ENCODE results near the gene AKAP1.

AKAP1 gene

DNA sequence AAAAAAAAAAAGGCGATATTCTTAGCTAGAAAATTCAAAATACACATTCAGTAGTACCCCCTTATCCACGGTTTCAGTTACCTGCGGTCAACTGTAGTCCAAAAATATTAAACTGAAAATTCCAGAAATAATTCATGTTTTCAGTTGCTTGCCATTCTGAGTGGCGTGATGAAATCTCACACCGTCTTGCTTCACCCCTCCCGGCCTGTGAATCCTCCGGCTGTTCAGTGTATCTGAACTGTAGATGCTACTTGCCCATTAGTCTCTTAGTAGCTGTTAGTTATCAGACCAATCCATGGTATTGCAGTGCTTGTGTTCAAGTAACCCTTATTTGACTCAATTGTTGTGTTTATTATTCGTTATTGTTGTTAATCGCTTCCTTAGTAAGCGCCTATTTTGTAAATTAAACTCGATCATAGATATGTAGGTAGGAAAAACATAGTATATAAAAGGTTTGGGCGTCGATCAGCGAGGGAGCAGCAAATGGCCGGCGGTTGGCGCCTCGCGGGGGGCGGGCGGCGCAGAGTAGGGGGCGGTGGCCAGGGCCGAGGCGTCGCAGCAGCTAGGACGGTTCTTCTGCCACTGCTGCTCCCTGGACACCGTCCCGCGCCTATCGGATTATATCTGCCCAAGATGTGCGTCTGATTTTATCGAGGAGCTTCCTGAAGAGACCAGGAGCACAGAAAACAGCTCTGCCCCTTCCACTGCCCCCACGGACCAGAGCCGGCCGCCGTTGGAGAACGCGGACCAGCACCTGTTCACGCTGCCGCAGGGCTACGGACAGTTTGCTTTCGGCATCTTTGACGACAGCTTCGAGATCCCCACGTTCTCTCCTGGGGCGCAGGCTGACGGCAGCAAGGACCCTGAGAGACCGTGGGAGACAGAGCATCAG, 39.8 kb upstream of the AKAP1 start:
- no peak overlapping the region for H3K27ac ChIP-seq
- no peak for TF ChIP-seq CTCF (conservative IDR thresholded peaks at IDR 0.05)

- no peak overlapping the region for H3K27ac ChIP-seq
- no peak for TF ChIP-seq CTCF (conservative IDR thresholded peaks at IDR 0.05)
These were observed 39.0 kb upstream of the AKAP1 start for GRCh38 chr17:57045868-57046704.

- no peak overlapping the region for H3K27ac ChIP-seq
- TF ChIP-seq CTCF (conservative IDR thresholded peaks at IDR 0.05) = no peak
These were observed 38.3 kb upstream of the AKAP1 start for GRCh38 chr17:57046749-57047148.

DNA sequence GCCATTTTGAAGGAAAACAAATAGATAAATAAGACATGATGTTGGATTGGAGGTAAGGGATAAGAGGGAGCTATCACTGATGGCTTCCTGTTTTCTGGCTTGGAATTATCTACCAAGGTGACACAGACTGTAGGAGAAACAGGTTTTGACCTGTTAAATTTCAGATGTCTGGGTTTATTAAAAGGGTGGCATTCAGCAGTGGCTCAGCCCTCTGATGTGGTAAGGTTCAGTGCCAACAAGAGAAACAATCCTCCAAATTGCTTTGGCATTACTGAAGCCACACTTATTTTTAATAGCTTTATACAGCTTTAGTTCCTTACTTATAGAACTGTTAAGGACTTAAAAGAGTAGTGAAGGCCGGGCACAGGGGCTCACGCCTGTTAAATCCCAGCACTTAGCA, 37.0 kb upstream of the AKAP1 start:
- TF ChIP-seq CTCF (conservative IDR thresholded peaks at IDR 0.05) = no peak
- H3K27ac ChIP-seq = no peak overlapping the region

- no peak overlapping the region for H3K27ac ChIP-seq
- no peak for TF ChIP-seq CTCF (conservative IDR thresholded peaks at IDR 0.05)
These were observed 34.7 kb upstream of the AKAP1 start for GRCh38 chr17:57050306-57050705.

DNA sequence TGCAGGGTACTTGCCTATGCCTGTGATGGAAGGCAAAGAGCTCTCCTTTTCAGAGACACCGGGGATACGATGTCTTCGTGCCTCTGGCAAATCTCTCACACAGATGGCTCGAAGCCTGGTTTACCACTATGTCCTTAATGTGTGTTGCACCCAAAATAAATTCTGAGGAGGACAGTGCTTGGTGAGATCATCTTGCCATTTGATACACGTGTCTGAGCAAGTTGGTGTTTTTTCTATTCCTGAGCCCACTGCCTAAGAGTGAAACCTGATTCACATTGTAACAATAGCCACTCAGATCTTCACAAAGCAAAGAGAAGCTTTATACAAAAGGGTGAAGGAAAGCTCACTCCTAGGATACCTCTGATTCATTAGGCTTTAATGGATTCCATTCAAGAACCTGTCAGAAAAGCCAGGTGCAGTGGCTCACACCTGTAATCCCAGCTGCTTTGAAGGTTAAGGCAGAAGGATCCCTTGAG, 33.1 kb upstream of the AKAP1 start:
- no peak for TF ChIP-seq CTCF (conservative IDR thresholded peaks at IDR 0.05)
- H3K27ac ChIP-seq = peak overlapping the region; percentile 51

DNA sequence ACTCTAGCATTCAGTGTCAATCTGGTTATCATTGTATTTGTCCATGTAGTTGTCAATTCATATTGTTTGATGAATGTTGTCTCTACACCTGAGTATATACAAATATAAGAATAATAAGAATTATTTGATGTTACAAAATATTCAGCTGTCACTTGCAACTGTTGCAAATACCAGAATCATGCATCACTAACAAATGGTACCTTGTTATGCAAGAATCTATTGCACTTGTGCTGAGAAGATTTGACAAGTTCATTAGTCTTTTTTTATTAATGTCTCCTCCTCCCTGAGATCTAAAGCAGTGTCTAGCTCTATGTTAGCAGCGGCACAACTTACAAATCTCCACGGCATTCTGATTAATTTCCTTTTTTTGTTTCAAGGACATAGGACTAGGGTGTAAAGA, 22.2 kb upstream of the AKAP1 start:
- no peak for TF ChIP-seq CTCF (conservative IDR thresholded peaks at IDR 0.05)
- no peak overlapping the region for H3K27ac ChIP-seq

Data from VCaP (cell line).